Stimulated activated CD4-positive, alpha-beta T cell treated with anti-CD3 and anti-CD28 coated beads, Interleukin-15, amount 100 ng/mL, for 48 hours (primary cell): ENCODE data around the gene MAN2B1.
"Not testable (repeated sequence)": the region's sequence is repeated elsewhere in the genome, so short reads cannot be mapped to it uniquely, and the experiment has no call there.

Experiments
- DNase-seq, 2 donors: peaks; one replicate each; pipeline ENCODE4 v3.0.0-alpha.2; 2020; ENCODE audit warnings: low read depth in 2 of 2

MAN2B1 gene

DNA sequence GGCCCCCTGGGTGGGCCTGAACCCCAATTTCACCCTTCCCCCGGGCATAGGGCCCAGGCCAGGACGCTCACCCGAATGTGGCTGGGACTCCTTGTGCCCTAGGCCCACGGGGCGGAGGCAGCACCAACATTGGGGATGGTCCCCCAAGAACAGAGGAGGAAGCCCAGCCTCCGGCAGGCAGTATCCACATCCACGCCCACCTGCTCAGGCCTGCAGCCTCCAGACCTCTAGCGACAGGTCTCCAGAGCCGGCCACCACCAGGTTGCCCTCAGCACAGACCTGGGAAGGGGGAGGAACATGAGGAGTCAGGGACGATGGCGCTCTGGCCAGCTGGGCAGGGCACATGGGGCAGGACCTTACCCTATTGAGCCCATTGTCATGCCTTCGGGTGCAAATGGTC lies 22.5 kb upstream of the MAN2B1 start:
- no peak for DNase-seq

DNA sequence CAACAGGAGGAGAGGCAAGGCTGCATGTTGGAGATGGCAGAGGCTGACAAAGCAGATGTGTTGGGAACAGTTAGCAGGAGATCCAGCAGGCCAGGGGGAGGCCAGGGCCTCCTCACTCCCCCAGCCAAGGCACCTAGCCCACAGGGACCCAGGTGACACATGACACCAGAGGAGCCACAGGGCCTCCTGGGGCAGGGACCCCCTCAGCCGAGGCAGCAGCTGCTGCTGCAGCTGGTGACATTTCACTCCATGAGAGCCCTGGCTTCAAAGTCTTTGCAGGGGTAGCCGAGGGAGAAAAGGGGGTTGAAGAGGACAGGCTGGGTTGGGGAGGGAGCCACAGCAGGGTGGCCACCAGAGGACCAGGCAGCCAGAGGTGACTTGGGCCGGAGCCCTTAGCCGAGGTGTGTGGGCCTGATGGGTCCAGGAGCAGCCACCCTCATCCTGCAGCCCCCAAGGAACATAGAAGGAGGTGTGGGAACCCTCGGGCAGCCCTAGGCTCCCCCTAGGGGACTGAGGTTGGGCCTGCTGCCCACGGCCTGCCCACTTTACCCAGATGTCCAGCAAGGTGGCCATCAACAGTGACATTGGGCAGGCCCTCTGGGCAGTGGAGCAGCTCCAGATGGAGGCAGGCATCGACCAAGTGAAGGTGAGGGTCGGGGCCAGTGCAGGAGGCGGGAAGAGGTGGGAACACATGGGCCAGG lies 21.1 kb upstream of the MAN2B1 start, which contains the start of gene GNG14:
Gene GNG14, plus strand, starts transcription at position 503 of the 701 bp plus-strand sequence. Its CDS starts 51 bp downstream, at position 554.
- DNase-seq = no peak

DNA sequence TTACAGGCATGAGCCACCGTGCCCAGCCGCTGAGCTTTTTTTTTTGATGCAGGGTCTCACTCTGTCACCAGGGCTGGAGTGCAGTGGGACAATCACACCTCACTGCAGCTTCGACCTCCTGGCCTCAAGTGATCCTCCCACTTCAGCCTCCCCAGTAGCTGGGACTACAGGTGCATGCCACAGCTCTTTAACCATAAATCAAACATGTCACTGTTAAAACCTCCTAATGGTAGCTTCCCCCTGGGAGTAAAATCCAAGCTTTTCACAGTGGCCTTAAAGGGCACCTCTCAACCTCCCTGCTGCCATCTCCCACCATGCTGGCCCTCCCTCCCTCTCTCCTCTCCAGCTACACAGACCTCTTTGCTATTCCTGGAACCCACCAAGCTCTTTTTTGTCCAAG lies 19.3 kb upstream of the MAN2B1 start:
- no peak for DNase-seq

DNA sequence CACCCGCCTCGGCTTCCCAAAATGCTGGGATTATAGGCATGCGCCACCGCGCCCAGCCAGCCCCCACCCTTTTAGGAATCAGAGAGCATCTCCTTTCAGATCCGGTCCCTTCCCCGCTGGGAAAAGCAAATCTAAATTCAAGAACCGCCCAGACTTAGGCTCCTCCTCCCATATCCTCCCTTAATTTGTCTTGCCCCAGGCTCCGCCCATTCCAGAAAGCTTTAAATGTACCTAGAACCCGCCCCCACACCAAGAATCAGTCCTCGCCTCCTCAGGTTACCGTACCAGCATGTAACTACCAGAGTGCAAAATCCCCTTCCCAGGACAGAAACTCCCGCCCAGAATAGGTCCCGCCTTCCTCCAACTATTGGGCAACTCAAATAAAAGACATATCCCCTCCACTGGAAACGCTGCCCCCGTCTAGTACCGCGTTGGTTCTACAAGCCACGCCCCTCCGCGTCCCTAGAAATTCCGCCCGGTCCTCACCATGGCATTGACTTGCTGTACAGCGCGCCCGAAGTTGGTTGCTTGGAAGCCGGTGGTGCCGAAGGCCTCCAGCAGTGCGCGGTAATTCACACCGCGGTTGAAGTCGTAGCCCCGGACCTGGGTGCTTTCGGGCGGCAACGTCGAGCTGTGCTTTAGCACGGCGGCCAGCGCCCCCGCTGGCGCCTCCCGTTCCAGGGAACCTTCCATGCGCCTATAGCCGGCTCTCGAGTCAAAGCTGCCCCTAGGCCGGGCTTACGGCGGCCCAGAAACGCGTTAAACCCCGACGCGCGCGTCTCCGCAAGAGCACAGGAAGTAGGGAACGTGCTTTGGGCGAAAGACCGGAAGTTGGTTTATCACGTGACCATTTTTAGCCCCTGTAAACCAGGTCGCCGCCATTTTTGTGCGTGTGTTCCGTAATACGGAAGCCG lies 14.8 kb upstream of the MAN2B1 start, which contains the start of gene DHPS:
Gene DHPS, minus strand, starts transcription at position 807 of the 914 bp plus-strand sequence. Its CDS starts 114 bp downstream, at position 693.
- DNase-seq = peak; percentile 88 to 89

DNA sequence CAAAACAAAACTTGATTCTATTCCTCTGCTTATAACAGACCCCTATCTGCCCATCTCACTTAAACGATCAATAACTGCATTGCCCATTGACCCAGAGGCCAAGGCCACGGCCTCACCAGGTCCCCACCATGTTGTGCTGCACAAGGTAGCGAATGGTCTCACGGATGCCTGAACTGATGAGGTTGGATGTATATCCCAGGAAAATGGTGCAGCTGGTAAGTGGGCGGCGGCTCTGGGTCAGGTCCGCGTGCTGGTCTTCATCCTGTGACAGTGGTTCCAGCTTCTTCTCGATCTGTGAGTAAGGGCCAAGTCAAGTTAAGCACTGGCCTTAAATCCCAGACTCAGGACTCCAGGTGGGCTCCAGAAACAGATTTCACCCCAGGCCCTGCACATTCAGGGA lies 13.5 kb upstream of the MAN2B1 start:
- no peak for DNase-seq

DNA sequence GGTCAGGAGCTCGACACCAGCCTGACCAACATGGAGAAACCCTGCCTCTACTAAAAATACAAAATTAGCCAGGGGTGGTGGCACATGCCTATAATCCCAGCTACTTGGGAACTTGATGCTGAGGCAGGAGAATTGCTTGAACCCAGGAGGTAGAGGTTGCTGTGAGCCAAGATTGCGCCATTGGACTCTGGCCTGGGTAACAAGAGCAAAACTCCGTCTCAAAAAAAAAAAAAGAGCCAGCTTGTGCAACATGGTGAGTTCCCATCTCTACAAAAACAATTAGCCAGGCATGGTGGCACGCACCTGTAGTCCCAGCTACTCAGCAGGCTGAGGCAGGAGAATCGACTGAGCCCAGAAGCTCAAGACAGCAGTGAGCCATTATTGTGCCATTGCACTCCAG lies 11.5 kb upstream of the MAN2B1 start:
- not testable (repeated sequence) for DNase-seq

DNA sequence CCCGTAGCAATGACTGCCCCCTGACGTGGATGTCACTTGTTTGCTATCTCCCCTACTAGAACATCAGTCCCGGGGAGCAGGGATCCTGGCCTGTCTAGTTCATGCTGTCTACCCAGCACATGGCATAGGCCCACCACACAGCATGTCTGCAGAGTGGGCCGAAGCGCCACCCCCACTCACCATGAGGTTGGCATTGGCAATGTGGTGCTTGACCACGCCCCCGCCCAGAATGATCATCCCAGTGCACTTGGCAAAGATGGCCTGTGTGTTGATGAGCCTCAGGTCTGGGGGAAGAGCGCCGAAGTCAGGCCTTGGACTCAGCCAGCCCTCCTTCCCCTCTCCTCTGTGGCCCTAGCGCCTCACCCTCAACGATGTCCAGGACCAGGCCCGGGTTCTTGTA lies 10.4 kb upstream of the MAN2B1 start:
- no peak for DNase-seq

DNA sequence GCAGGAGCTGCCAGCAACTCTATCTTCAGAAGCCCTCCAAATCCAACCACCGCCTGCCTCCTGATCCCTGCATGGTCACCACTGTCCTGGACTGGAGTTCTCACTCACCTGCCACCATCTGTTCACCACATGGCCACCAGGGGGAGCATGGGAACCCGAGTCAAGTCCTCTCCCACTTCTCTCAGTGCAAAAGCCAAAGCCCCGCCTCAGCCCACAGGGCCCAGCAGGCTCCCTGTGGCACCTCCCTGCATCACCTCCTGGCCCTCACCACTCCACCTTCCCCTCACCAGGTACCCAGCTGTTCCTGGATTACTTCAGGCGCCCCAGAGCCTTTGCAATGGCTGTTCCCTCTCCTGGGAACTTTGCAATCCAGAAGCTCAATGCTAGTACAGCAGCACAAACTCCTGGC lies 9.8 kb upstream of the MAN2B1 start:
- peak; percentile 84 to 87 for DNase-seq

DNA sequence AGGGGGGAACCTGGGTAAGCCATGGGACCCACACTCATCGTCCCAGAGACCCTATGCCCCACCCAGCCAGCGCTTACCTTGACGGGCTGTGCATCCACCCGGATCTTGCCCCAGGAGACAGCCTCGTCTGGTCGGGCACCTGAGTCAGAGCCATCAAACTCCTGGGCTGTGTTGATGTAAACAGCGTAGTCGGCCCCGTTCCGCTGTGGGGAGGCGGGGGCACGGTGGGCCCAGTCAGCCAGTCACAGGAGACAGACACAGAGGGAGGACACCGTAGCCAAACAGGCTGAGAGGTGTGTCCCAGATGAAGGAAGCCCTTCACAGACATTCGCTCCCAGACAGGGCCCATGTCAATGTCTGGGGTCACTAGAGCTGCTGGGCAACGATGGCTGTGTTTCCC lies 9.4 kb upstream of the MAN2B1 start:
- no peak for DNase-seq

DNA sequence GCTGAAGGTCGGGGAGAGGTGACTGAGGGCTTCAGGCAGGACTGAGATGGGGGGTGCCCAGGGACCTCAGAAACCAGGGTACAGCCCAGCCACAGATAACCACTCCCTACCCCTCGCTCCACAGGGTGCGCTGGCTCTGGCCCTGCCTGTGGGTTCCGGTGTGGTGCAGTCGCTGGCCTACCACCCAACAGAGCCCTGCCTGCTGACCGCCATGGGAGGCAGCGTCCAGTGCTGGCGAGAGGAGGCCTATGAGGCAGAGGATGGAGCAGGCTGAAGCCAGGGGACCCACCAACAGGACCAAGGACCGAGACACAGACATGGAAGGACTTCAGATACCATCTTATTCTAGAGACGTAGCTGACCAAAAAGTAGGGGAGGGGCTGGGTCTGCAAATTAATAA lies 8.9 kb upstream of the MAN2B1 start:
- no peak for DNase-seq

DNA sequence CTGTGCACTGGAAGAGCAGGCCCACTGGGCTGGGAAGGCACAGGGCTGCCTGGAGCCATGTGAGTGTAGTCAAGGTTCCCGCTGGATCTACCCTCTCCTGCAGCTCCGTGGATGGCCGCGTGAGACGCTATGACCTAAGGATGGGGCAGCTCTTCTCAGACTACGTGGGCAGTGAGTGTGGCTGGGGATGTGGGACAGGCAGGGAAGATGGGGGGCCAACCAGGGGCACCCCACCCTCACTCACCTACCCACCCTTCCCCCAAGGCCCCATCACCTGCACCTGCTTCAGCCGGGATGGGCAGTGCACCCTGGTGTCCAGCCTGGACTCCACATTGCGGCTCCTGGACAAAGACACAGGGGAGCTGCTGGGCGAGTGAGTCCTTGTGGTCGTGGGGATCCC lies 6.2 kb upstream of the MAN2B1 start:
- no peak for DNase-seq

DNA sequence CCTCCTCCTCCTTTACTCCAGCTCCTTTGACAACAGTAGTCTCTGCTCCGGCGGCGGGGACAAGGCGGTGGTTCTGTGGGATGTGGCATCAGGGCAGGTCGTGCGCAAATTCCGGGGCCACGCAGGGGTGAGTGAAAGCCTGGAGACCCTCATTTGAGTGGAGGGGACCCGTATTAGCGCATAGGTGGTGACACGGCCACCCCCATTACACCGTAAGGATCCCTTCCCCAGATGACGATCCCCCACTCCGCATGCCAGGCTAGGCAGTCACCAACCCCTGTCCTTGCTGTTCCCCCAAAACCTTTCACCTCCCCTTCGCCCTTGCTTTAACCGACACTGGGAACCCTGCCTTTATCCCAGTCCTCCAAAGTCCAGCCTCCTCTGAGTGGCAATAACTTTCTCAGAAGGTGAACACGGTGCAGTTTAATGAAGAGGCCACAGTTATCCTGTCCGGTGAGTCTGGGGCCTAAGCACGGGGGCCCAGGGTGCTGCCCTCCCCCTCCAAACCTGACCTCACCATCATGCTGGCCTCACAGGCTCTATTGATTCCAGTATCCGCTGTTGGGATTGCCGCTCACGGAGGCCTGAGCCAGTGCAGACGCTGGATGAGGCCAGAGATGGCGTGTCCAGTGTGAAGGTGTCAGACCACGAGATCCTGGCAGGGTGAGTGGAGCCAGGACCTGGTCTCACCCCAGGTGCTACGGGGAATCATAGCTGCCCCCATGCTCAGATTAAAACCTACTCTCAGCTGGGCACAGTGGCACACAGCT lies 3.8 kb upstream of the MAN2B1 start:
- no peak for DNase-seq

DNA sequence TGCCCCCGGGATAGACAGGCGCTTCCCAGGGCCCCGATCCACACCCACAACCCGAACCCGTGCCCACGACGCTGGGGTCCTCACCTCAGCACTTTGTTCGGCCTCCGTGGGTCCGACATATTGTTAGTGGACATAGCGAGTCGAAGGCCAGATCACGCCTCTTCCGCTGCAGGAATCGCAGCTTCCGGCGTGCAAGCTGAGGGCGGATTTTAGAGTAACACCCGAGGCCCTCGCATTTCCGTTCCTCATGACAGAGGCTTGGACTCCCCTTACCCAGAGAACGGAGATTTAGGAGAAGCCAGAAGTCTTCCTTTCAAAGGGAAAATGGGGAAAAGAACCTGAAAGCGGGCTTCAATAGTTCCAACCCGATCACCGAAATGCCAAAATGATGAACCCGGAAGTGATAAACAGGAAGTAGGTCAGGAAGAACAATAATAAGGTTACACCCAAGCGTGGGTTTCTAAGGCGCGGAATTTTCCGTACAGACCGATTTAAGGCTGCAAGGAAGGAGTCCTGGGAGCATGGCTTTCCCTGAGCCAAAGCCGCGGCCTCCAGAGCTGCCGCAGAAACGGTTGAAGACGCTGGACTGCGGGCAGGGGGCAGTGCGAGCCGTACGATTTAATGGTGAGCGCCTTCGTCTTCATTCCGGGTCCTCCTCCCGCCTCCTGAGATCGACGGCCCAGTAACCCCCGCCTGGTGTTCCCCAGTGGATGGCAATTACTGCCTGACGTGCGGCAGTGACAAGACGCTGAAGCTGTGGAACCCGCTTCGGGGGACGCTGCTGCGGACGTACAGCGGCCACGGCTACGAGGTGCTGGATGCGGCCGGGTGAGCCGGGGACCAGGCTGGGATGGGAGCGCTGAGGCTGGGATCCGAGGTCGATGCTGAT lies 3.0 kb upstream of the MAN2B1 start:
- peak; percentile 52 to 58 for DNase-seq

DNA sequence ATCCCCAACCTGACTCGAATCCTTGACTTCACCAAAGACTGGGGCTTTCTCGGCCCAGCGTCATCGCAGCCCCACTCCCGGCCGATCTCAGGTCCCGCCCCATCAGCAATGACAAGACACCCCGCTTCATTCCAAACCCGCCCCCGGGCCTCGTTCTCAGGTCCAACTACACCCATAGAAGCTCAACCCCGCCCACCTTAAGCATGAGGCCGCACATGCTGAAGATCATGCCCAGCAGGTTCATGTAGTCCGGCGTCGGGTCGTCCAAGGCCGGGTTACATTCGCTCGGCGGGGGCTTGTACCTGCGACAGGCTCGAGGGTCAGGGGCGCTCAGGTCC lies 2.4 kb upstream of the MAN2B1 start:
- peak; percentile 44 to 49 for DNase-seq

DNA sequence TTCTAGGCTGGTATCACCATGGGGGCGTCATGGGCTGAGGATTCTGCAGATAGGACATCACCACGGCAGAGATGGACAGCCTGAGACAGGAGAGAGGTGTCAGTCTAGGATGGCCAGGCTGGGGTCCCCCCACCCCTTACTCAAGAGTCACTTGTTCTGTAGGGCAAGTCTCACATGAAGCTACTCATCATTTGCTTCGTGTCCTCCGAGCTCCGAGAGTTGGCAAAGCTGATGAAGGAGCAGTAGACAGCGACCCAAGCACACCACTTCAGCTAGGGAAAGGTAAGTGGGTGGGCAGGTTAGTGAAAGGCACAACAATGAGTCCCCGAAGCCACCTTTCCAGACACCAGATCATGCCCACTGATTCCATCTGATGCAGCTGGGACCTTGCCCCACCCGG lies 1.8 kb upstream of the MAN2B1 start:
- no peak for DNase-seq

DNA sequence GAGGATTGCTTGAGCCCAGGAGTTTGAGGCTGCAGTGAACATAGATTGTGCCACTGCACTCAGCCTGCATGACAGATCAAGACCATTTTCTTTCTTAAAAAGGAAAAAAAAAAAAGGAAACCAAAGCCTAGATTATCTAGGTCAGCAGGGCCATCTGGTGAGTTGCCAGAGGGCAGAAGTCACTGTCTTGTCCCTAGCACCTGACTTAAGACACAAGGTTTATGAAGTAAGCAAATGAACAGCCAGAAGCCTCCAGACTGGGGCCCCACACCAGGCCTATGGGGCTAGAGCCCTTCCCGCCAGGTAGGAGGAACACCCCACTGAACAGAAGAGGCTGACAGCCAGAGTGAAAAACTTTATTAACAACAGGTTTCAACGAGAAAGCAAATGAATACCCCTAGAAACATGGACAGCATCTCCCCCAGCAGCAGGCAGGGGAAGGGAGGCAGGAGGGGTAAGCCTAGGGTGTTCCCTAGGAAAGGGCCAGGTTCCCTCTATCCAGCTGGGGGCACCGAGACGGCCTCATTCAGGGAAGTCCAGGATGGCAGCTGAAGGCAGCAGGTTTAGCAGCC lies 1.3 kb upstream of the MAN2B1 start:
- no peak for DNase-seq

DNA sequence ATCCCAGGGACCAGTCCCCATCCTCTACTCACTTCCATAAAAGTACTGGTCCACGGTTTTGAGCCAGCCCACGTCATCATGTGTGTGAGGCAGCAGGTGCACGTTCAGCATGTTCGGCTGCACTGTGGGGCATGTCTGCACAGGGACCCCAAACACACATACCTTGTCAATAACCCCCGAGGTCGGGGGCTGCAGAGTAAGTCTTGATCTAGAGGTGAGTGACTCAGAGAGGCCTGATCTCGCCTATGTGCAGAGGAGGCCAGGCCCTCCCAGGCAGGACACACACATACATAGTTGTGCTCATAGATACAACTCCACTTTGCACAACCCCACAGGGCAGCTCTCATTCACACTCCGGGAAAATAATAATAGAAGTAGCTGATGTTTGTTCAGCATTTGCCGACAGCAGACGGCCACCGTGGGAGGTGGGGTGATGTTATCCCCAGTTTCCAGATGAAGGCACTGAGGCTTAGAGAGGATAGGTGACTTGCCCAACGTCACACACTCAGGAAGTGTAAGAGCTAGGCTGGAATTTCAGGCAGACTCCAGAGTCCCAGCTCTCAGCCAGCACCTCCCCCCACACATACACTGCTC lies 774 bp downstream of the MAN2B1 start:
- no peak for DNase-seq

DNA sequence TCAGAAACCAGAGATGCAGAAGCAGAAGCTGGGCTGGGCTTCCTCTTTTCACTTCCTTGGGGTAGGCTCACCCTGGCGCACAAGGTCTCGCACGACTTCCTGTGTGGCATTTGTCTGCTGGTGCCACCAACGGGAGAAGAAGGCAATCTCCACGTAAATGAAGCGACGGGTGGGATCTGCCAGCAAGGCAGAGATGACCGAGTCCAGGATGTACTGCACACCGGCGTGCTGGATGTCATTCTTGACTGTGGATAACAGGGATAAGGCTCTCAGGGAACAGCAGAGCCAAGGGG lies 1.3 kb downstream of the MAN2B1 start:
- peak; percentile 45 to 53 for DNase-seq

DNA sequence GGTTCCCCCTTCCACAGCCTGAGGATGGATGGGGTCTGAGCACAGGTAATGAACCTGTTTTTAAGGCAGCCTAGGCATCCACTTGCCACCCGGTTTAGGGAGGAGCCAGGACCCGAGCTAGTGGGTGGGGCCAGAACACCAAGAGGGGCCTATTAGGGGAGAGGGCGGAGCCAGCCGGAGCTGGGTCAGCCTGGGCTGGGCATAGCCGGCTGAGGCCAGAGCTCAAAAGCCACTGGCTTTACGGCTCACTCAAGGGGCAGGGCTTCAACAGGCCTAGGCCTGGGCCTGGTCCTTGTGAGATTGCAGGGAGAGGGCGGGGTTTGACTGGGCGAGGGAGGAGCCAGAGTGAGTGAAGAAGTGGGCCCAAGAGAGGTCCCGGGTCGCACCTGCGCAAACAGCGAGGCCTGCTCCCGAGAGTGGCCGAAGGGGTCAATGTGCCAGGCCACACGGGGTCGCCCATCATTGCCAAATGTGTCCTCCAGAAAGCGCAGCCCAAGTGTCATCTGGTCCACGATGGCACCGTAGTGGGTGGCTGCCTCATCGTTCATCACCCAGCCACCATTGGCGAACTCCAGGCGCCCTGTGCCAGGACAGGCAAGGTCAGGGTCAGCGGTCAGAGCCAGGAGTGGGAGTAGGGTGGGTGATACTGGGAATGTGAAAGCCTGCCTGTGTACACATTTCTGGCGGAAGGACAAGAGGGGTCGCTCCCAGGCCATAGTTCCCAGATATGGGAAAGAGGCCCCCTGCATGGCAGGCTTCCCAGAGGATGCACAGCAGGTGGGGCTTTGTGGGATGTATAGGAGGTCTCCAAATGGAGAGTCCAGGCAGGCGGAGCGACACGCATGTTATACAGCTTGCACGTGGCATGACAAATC lies 1.9 kb downstream of the MAN2B1 start:
- DNase-seq = no peak

DNA sequence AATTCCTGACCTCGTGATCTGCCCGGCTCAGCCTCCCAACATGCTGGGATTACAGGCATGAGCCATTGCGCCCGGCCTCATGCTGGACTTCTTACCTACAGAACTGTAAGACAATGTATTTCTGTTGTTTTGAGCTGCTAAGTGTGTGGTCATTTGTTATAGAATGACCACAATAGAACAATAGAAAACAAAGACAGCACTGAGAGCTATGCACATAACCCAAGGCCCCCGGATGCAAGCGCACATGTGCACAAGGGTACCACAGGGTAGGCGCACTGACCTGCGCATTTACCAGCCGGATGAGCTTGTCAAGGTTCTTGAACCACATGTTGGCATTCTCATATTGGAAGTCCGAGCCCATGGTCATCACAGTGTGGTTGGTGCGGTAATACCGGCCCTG lies 5.6 kb downstream of the MAN2B1 start:
- DNase-seq = no peak
